NCI-H1105 treated with DMSO at 0.1 percent for 48 hours (cell line): Measurements from ENCODE around the gene USP40.

ENCODE experiments used
- DNase-seq: peaks from one replicate; lab custom pipeline; 2025; lab: John Stamatoyannopoulos, UW

USP40 gene

DNA sequence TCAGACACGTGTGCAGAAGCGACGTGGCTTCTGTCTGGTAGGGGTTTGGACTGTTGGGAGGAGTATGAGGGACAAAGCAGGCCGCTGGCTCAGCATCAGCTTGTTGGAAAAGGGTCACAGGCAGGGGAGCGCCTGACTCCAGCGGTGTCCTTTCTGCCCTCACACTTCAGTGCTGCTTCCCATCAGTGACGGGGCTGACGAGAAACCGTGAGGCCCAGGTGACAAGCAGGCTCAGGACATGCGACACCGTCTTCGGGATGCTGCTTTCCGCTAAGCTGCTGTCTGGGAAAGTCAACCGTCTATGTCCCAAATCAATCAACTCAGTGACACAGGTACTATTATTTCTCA is 90.5 kb downstream of the USP40 start:
- DNase-seq = no peak

DNA sequence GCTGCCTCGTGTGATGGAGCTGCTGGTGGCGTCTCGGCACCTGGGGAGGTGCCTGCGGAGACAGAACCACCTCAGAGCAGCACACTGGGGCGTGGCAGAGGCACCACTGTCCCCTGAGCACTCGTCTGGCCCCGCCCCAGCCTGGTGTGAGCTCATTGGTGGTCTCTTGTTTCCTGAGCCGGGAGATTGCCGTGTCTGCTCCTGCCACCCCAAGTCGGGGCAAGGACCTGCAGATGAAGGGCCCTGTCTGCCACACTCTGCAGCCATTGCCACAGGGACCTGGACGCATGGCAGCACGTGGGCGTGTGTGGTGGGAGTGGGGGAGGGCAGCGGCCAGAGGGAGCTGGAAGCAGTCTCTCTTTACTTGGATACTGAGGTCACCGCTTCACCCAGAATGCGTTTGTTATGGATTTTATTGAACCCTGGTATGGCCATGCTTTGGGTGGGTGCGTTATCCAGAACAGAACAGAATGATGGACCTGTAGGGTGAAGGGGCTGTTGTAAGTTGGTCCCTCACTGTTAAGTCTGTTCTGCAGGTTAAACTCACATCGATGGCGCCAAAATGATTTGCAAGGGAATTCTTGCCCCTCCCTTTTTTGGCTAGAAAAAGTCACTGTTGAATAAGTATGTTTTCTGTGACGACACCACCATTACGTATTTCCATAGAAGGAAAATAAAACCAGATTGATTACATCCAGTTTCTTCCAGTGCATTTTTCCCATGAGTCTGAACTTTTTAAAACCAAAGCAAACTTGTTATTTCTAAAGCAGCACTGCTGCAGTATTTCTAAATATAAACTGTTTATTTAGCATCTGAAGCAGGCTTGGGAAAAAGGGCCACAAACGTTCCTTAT is 92.0 kb downstream of the USP40 start:
- no peak for DNase-seq

DNA sequence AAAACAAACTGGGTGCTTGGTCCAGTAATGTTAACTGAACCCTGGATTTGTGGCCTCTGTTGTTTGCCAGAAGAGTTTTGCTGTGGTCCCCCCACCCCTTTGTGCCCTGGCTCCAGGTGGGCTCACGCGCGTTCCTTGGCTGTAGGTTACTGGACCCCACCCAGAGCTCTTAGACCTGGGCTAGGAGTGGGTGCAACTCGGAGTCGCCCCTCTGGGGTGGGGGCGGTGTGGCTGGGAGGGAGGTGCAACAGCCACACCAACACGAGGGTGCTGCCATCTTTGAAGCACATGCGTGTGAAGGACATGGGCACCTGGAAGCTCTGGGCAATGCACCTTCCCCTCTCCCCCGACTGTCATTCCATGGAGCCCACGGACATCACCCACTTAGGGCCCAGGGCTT is 92.7 kb downstream of the USP40 start:
- no peak for DNase-seq

DNA sequence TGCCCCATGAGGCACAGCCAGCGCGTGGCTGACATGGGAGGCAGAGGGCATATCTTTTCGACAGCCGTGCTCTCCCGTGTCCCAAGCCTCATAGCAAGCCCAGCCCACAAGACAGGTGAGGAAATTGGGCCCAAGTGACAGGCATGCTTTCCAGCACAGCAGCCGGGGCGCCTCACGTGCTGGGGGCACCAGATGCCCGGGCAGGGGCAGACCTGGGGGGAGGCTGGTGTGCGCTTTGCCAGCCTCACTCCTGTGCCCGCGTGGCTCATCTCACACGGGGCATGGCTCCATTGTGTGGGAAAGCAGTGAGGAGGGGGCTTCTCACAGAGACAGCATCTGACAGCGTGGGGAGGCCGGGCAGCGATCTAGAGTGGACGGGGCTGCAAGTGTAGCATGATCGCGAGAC is 93.2 kb downstream of the USP40 start:
- DNase-seq = no peak

- DNase-seq = no peak
Observed at GRCh38 chr2:233471291-233472035, 95.1 kb downstream of the USP40 start.

GRCh38 chr2:233470839-233471238 is 95.7 kb downstream of the USP40 start:
- no peak for DNase-seq

- DNase-seq = no peak
Observed at GRCh38 chr2:233470011-233470687, 96.4 kb downstream of the USP40 start.

DNA sequence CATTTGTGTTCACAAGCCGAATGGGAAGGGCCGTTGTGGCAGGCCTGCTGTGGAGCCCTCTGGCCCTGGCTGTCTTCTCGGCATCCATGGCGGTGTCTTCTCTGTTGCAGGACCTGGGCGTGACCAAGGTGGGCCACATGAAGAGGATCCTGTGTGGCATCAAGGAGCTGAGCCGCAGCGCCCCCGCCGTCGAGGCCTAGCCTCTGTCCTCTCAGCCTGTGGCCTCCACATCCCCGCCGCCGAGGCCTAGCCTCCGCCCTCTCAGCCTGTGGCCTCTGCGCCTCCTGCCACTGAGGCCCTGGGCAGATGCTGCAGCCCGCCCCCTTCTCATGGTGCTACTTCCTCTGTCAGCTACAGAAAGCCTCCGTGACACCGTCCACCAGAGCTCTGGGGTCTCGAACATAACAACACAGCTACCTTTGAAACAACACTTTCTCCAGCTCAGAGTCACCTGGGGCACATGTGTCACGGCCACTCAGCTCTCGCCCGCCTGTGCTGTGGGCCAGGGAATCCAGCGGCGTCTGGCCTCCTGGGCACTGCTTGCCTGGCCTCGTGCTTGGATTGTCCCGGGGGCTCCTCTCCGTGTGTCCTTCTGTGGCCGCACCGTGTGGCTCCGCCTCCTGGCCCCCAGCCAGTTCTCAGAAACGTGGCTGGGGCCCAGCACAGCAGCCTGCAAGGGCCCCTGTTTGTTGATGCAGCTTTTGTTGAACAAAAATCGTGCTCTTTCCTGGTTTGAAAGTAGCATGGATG is 97.1 kb downstream of the USP40 start:
- no peak for DNase-seq

GRCh38 chr2:233468741-233469110 is 97.9 kb downstream of the USP40 start:
- DNase-seq = no peak

DNA sequence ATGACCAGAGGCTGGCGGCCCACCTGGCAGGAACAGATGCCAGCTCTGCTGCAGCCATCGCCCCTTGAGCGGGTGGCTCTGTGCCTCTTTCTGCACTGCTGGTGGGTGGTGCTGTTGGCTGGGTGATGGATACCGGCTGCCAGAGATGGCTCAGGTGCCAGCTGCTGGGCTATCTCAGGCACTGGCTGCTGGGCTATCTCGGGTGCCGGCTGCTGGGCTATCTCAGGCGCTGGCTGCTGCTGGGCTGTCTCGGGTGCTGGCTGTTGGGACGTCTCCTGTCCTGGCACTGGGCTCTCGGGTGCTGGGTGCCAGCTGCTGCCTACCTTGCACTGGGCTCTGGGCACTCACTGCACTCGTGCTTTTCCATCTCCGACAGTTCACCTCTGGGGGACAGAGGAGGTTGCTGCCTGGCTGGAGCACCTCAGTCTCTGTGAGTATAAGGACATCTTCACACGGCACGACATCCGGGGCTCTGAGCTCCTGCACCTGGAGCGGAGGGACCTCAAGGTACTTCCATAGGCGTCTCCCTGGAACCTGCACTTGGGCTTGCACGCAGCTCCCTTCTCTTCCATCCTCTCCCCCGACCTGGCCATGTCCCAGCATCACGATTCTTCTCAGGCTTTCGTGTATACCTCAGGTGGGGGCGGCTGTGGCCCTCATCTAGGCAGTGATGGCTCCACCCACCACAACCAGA is 98.4 kb downstream of the USP40 start:
- no peak for DNase-seq

- no peak for DNase-seq
Observed at GRCh38 chr2:233466991-233467603, 99.5 kb downstream of the USP40 start.

GRCh38 chr2:233464531-233465240 is 101.9 kb downstream of the USP40 start:
- DNase-seq = no peak

DNA sequence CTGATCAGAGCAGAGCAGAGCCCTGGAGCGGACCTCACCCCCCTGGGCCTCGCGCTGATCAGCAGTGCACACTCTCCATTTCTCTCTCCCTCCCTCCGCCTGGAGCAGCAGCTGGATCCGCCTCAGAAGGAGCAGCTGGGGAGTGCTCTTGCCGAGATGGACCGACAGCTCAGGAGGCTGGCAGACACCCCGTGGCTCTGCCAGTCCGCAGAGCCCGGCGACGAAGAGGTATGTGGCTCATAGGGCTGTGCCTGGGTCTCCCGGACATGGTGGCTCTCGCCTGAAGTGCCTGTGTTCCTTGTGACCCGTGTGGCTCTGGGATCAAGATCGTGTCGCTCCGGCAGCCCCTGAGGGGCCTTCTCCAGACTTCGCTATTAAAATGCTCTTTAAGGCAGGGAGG is 102.5 kb downstream of the USP40 start:
- no peak for DNase-seq

GRCh38 chr2:233463586-233463985 is 103.0 kb downstream of the USP40 start:
- no peak for DNase-seq

GRCh38 chr2:233462826-233463470 is 103.6 kb downstream of the USP40 start:
- no peak for DNase-seq

- DNase-seq = no peak
Observed at GRCh38 chr2:233462202-233462785, 104.3 kb downstream of the USP40 start.

DNA sequence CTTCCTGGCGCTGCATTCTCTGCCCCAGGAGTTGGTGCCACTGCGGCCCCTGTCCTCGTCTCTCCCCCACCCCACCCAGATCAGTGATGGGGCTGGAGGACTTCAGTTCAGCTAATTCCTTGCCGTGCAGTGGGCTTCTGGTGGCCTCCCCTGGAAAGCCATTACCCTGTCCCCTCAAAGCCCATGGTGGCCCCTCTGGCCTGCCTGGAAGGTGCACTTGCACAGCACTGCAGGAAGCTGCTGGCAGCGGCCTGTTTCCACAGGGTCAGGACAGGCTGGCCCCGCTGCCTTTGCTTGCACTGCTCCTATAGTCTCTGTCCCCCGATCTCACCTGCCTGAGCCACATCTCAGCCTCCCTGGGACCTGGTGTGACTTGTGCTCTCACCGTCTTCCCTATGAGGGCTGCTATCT is 105.1 kb downstream of the USP40 start:
- no peak for DNase-seq

DNA sequence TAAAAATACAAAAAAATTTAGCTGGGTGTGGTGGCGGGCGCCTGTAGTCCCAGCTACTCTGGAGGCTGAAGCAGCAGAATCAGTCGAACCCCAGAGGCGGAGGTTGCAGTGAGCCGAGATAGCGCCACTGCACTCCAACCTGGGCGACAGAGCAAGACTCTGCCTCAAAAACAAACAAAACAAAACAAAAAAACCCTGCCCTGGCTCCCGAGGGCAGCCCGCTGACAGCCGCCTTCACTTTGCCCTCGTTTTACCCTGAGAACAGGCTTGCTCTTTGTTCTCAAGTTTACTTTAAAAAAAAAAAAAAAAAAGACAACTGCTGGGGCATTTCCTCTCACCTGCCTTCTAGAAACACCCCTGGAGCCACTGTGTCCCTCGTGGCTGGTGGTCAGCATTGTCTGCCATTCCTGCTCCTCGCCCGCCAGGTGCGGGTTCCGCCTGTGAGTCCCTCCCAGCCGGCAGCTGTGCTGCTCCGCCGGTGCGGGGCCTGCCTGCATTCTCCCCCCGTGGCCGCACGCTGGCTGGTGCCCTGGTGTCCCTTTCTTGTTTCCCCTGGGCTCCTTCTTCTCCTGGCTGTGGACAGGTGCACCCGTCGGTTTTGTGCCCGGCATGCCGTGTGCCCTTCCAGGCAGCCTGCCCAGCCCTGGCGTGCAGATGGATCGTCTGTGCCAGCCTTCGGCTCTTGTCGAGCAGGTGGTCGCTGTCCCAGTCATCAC is 105.7 kb downstream of the USP40 start:
- peak; percentile 80 for DNase-seq

- no peak for DNase-seq
Observed at GRCh38 chr2:233459426-233459825, 107.2 kb downstream of the USP40 start.
